HPDE6-E6E7 (cell line): ENCODE data around the gene CPNE2.
"Not testable (repeated sequence)": the region's sequence is repeated elsewhere in the genome, so short reads cannot be mapped to it uniquely, and the experiment has no call there.

Experiments used
- DNase-seq: peaks from one replicate; pipeline ENCODE4 v3.0.0; 2011; ENCODE audit warnings: missing footprints; ENCODE audit errors: extremely low spot score

CPNE2 gene

DNA sequence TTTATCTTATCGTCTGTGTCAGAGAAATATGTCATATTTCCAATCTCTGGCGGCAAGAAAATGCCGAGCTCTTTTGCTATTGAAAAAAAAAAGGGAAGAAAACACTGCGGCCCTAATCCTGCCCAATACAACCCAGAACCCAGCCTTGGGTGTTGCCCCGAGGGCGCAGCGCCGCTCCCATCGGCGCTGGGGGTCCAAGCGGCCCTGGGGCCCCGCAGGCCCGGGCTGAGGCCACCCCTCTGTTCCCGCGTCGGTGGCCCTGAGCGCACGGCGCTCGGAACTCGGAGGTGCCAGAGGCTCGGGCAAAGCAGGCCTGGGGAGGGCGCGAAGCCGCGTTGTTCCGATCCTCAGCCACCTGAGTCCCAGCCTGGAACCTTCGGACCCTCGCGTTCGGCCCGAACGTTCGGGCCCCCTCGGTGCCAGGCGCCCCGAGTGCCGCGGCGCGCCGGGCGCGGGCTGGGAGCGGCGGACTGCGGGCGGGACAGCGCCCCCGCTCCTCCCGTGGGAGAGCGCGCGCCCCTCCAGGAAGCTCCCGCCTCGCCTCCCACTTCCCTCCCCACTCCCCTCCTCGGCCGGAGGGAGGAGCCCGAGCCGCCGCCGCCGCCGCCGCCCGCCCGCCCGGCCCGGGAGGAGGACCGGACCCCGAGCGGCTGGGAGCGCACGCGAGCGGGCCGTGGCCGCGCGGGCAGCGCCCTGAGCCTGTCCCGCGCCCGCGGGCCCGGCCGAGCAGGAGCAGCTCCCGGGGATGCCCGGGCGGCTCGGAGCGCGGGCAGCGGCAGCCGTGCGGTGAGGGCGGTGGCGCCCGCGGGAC, at the start of gene CPNE2:
CPNE2 (plus strand) TSS at position 609 of the 811 bp plus-strand sequence. CDS start 18,160 bp downstream, outside the sequence.
- DNase-seq: peak; percentile 59

- no peak for DNase-seq
These were observed 49.1 kb upstream of the CPNE2 start for GRCh38 chr16:57043248-57043647.

DNA sequence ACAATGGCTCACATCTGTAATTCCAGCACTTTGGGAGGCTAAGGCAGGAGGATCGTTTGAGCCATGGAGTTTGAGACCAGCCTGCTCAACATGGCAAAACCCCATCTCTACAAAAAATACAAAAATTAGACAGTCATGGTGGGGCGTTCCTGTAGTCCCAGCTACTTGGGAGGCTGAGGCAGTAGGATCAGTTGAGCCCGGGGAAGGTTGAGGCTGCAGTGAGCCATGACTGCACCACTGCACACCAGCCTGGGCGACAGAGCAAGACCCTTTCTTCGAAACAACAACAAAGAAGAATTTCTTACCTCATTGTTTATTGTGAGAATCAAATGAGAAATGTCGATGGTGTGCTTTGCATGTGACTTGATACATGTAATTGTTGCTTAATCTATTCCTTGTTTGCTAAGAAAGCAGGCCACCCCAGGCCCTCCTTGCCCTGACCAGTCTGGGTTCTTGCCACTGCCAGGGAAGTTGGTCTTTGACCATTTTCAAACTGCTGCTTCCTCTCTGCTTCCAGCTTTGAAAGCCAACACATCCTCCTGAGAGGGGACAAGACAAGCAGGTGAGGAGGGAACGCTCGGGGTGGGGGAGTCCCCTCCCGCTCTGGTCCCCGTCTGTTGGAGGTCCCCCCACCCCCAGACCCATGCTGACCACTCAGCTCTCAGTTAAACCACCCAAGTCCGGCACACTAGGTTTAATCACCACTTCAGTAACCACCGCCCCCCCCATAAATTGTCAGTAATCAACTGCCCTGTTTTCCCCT, 47.3 kb upstream of the CPNE2 start:
- no peak for DNase-seq

GRCh38 chr16:57045694-57046381, 46.5 kb upstream of the CPNE2 start:
- DNase-seq: peak; percentile 42

DNA sequence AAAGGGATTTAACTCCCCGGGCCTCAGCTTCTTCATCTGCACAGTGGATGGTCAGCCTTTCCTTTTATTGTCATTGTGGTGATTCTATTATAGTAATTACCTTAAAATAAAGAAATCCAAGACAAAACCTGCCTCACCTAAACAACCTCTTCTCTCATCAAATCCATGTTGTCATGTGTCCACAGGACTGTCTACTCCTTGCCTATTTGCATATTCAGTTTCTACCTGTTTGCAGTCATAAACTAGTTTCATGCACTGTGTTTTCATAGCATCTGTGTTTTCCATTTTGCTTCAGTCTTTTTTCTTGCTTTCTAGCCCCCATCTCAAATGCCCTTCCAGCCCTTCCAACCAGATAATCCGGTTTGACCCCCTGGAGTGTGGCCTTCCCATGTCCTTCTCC, 44.3 kb upstream of the CPNE2 start:
- no peak for DNase-seq

GRCh38 chr16:57049678-57050077, 42.7 kb upstream of the CPNE2 start:
- no peak for DNase-seq

GRCh38 chr16:57051696-57052228, 40.6 kb upstream of the CPNE2 start:
- DNase-seq: no peak

GRCh38 chr16:57053206-57053605, 39.2 kb upstream of the CPNE2 start:
- no peak for DNase-seq

DNA sequence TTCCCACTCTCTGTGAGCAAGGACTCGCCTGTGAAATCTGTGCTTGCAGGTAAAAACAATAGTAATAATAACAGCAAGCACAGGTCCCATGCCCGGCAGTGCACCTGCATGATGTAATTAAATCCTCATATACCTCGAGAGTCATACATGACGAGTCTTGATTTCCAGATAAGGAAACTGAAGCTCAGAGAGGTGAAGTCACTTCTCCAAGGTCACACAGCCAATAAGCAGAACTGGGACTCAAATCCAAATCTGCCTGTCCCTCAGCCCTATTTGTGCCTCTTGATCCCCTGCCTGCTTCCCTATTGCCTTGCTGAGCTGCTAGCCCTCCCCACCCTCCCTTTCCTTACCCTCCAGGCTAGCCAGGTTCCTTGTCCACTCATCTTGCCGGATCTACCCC, 38.0 kb upstream of the CPNE2 start:
- no peak for DNase-seq

DNA sequence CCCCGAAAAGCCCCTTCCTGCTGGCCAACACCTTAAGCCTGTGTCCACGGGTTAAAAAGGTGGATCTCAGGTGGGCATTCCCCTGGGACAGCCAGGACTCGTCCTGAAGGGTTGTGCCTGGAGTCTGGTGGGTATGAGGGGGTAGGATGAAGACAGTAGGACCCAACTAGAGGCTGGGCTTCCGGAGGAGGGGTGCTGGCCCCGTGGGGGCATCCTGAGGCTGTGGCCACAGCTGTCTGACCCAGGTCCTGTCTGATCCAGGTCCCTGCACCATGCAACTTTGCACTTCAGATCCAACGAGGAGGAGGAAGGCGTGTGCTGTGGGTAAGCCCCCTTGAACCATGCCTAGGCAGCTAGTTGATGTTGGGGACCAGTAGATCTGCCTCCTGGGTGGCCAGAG, 37.6 kb upstream of the CPNE2 start:
- DNase-seq: no peak

- DNase-seq: no peak
These were observed 36.7 kb upstream of the CPNE2 start for GRCh38 chr16:57055671-57056070.

DNA sequence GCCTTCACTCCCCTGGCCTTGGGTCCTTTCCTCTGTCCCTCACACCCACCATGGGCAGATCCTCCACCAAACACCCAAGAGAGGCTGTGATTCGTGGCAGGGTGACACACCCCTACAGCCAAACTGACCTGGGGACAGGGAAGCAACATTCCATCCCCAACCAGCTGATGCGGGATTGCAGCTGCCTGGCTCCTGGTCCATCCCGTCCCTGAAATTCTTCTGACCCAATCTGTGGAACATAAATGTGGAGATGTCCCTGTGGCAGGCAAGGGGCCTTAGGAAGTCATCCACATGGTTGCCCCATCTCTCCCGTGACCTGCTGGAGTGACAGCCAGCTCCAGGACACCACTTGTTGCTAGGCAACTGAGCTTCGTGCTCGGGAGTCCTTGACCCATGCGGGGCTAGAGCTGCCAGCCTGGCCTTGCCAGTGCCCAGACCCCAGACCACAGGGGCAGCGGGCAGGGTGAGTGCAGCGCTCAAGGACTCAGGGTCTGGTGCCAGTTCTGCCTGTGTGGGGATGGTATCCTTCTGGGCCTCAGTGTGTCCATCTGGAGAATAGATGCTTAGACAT, 34.0 kb upstream of the CPNE2 start:
- no peak for DNase-seq

GRCh38 chr16:57060323-57061083, 31.9 kb upstream of the CPNE2 start:
- no peak for DNase-seq

DNA sequence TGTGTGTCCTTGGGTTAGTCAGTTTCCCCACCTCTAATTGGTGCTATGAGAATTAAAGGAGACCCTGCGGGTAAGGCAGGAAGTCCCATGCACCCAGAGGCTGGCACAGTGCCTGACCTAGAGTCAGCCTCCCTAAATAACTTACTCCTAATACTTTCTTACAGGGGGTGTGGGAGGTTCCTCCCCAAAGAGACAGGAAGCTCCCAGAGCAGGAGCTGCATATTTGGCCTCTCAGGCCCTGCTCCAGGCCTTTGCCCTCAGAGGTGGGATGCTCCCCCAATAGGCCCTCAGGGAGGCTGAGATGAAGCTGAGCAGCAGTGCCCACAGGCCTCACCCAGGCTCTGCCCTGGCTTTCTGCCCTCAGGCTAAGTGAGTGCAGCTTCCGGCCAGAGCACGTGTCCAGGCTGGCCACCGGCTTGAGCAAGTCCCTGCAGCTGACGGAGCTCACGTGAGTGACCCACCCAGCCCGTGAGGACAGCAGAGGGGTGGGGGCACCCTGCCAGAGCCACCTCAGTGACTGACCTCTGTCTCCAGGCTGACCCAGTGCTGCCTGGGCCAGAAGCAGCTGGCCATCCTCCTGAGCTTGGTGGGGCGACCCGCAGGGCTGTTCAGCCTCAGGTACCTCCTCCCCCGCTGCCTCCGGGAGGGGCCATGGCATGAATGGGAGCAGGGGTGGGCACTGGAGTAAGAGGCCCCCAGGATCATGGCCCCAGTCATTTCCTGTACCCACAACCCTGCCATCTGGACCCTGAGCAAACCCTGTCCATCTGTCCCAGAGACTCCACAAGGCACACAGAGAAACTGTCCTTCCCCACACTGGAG, 31.1 kb upstream of the CPNE2 start:
- peak; percentile 76 for DNase-seq

GRCh38 chr16:57062329-57062728, 30.1 kb upstream of the CPNE2 start:
- DNase-seq: no peak

GRCh38 chr16:57063189-57063588, 29.2 kb upstream of the CPNE2 start:
- not testable (repeated sequence) for DNase-seq

GRCh38 chr16:57064995-57065394, 27.4 kb upstream of the CPNE2 start:
- DNase-seq: no peak

DNA sequence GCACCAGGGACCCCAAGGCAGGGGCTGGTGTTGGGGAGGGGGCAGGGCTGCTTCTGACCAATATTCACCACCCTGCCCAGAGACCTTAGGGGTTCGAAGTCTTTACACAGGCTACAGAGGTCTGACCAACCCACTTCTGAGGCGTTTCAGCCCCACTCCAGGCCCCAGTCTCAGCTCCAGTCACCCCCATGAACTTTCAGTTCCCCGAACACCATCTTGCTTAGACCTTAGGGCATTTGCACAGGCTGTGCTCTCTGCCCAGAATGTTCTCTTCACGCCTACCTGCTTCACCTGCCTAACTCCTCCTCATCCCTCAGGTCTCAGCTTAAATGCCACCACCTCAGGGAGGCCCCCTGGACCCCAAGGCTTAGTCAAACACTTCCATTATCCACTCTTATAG, 25.8 kb upstream of the CPNE2 start:
- no peak for DNase-seq

DNA sequence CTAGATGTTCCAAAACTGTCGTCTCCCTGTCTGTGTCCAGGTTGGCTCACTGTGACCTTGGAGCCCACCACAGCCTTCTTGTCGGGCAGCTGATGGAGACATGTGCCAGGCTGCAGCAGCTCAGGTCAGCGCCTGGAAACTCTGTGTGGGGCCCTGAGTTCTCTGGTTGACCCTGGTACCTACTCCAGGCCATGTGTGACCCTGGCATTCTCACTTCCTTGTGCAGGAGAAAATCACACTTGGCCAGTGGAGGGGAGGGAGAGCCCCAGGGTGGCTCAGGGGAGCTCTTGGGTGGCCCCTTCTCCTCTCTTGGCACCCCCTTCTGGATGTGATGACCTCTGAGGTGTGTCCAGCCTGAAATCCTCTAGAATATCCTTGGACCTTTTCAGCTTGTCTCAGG, 25.0 kb upstream of the CPNE2 start:
- no peak for DNase-seq

DNA sequence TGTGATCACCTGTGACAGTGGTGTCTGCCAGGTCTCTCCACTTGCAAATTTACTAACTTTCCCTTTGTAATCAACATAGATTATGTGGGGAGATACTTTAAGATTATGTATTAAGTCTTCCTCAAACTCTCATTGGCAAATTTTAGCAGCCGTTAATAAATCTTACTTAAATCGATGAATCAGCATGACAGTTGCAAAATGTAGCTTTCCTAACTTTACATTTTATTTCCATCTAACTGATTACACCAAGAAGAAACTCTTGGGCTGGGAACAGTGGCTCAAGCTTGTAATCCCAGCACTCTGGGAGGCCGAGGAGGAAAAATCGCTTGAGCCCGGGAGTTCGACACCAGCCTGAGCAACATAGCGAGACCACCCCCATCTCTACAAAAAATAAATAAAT, 23.3 kb upstream of the CPNE2 start:
- no peak for DNase-seq
